MM.1S (cell line): ENCODE results near the gene TIGAR.
A peak's percentile ranks its signal among the peaks of the same experiment; 100 is the strongest.

Source experiments
- DNase-seq: peaks from one replicate; pipeline ENCODE4 v3.0.0-alpha.2; 2015
- H2AFZ ChIP-seq: fragments of 300-600 bp; sonication (generic); 2 replicates; pipeline ENCODE4 v1.6.0; 2016; ENCODE audit warnings: antibody characterized with exemption, low read length
- H3F3A ChIP-seq: fragments of 300-600 bp; sonication (generic); 2 replicates; pipeline ENCODE4 v1.6.1; 2016; ENCODE audit warnings: mild to moderate bottlenecking, antibody characterized with exemption, low read length, moderate library complexity, mixed read lengths; ENCODE audit not compliant: insufficient read depth
- H3K27ac ChIP-seq: fragments of 300-600 bp; sonication (generic); 2 replicates; pipeline ENCODE4 v1.5.1; 2016; ENCODE audit warnings: mild to moderate bottlenecking, low read length
- H3K27me3 ChIP-seq: fragments of 300-600 bp; sonication (generic); replicated peaks from 2 replicates; pipeline ENCODE4 v1.6.0; 2016; ENCODE audit warnings: low read length; ENCODE audit not compliant: insufficient read depth
- H3K36me3 ChIP-seq: fragments of 300-600 bp; sonication (generic); replicated peaks from 2 replicates; pipeline ENCODE4 v1.6.1; 2016; ENCODE audit warnings: mild to moderate bottlenecking, low read length, mixed read lengths; ENCODE audit not compliant: insufficient read depth
- H3K4me1 ChIP-seq: fragments of 300-600 bp; sonication (generic); 2 replicates; pipeline ENCODE4 v1.6.1; 2016; ENCODE audit warnings: low read length, mixed read lengths
- H3K4me2 ChIP-seq: fragments of 300-600 bp; sonication (generic); 2 replicates; pipeline ENCODE4 v1.6.0; 2016; ENCODE audit warnings: low read depth, low read length
- H3K4me3 ChIP-seq: fragments of 300-600 bp; sonication (generic); 2 replicates; pipeline ENCODE4 v1.5.1; 2016; ENCODE audit warnings: low read length, mixed read lengths
- H3K79me2 ChIP-seq: fragments of 300-600 bp; sonication (generic); 2 replicates; pipeline ENCODE4 v1.6.1; 2016; ENCODE audit warnings: mixed run types, low read length, mixed read lengths
- H3K9ac ChIP-seq: fragments of 300-600 bp; sonication (generic); 2 replicates; pipeline ENCODE4 v1.6.1; 2016; ENCODE audit warnings: low read length, mixed read lengths
- H3K9me2 ChIP-seq: fragments of 300-600 bp; sonication (generic); replicated peaks from 2 replicates; pipeline ENCODE4 v1.6.1; 2016; ENCODE audit warnings: mild to moderate bottlenecking, low read length, mixed read lengths; ENCODE audit not compliant: insufficient read depth
- H3K9me3 ChIP-seq: fragments of 300-600 bp; sonication (generic); replicated peaks from 2 replicates; pipeline ENCODE4 v1.6.1; 2016; ENCODE audit warnings: mild to moderate bottlenecking, low read length, mixed read lengths; ENCODE audit not compliant: insufficient read depth
- H4K20me1 ChIP-seq: fragments of 300-600 bp; sonication (generic); 2 replicates; pipeline ENCODE4 v1.6.1; 2016; ENCODE audit warnings: mild to moderate bottlenecking, low read length, moderate library complexity, mixed read lengths; ENCODE audit not compliant: insufficient read depth
- EZH2 ChIP-seq: fragments of 300-600 bp; sonication (generic); optimal IDR thresholded peaks from 2 replicates; pipeline ENCODE3; 2017; ENCODE audit warnings: low read depth, mild to moderate bottlenecking, antibody characterized with exemption, low read length, mixed read lengths
- EZH2phosphoT487 ChIP-seq: fragments of 300-600 bp; sonication (generic); IDR thresholded peaks from 2 replicates; pipeline ENCODE4 v1.6.1; 2018; ENCODE audit warnings: antibody characterized with exemption, low read length
- TF ChIP-seq, protein P1 (sequence below): fragments of 300-600 bp; sonication (generic); IDR thresholded peaks from 2 replicates; pipeline ENCODE4 v1.5.1; 2016; ENCODE audit warnings: antibody characterized with exemption, low read length, mixed read lengths

The TIGAR gene

DNA sequence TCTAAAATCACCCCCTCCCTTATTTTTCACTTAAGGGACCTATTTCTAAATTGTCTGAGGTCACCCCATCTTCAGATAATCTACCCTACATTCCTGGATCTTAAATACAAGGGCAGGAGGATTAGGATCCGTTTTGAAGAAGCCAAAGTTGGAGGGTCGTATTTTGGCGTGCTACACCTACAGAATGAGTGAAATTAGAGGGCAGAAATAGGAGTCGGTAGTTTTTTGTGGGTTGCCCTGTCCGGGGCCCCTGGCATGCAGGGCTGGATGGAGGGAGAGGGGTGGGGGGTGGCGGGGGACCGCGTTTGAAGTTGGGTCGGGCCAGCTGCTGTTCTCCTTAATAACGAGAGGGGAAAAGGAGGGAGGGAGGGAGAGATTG is 47.8 kb upstream of the TIGAR start:
- Histone ChIP-seq H3K36me3 (peaks cover 24% of the 10 kb centered on the region), H3K27ac (peak overlapping the region; percentile 98), H4K20me1 (peaks cover 24% of the 10 kb centered on the region), H3K79me2 (peaks cover 55% of the 10 kb centered on the region), H3K4me3 (peak overlapping the region; percentile 91), H3K4me1 (peaks cover 31% of the 10 kb centered on the region), H3K9me3 (no peaks in the 10 kb centered on the region), H2AFZ (no peak overlapping the region), H3K27me3 (peaks cover 7% of the 10 kb centered on the region), H3K9me2 (no peaks in the 10 kb centered on the region), H3K4me2 (peak overlapping the region; percentile 99), H3F3A (peaks cover 65% of the 10 kb centered on the region), H3K9ac (peak overlapping the region; percentile 100)
- no peak for DNase-seq
- no peak for TF ChIP-seq EZH2phosphoT487
- TF ChIP-seq EZH2: no peak
- TF ChIP-seq, protein P1, sequence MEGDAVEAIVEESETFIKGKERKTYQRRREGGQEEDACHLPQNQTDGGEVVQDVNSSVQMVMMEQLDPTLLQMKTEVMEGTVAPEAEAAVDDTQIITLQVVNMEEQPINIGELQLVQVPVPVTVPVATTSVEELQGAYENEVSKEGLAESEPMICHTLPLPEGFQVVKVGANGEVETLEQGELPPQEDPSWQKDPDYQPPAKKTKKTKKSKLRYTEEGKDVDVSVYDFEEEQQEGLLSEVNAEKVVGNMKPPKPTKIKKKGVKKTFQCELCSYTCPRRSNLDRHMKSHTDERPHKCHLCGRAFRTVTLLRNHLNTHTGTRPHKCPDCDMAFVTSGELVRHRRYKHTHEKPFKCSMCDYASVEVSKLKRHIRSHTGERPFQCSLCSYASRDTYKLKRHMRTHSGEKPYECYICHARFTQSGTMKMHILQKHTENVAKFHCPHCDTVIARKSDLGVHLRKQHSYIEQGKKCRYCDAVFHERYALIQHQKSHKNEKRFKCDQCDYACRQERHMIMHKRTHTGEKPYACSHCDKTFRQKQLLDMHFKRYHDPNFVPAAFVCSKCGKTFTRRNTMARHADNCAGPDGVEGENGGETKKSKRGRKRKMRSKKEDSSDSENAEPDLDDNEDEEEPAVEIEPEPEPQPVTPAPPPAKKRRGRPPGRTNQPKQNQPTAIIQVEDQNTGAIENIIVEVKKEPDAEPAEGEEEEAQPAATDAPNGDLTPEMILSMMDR: no peak

DNA sequence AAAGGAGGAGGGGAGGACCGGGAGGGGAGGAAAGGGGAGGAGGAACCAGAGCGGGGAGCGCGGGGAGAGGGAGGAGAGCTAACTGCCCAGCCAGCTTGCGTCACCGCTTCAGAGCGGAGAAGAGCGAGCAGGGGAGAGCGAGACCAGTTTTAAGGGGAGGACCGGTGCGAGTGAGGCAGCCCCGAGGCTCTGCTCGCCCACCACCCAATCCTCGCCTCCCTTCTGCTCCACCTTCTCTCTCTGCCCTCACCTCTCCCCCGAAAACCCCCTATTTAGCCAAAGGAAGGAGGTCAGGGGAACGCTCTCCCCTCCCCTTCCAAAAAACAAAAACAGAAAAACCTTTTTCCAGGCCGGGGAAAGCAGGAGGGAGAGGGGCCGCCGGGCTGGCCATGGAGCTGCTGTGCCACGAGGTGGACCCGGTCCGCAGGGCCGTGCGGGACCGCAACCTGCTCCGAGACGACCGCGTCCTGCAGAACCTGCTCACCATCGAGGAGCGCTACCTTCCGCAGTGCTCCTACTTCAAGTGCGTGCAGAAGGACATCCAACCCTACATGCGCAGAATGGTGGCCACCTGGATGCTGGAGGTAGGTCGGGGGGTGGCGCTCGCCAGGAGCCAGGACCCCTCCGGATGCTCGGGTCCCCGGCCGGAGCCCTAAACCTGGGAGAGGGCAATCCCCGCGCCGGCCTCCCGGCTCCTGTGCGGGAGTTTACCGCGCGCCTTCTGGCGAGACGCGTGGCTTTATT is 47.2 kb upstream of the TIGAR start, which contains the start of gene CCND2:
Gene CCND2 (plus strand): TSS at position 111 of the 744 bp plus-strand sequence. CDS start 279 bp downstream, at position 390.
- Histone ChIP-seq H3K36me3 (peaks cover 24% of the 10 kb centered on the region), H3K9me3 (no peaks in the 10 kb centered on the region), H4K20me1 (peaks cover 30% of the 10 kb centered on the region), H3K27ac (peak within 1 kb of the TSS; percentile 98), H3K9me2 (no peaks in the 10 kb centered on the region), H3K9ac (peak within 1 kb of the TSS; percentile 100), H3K79me2 (peaks cover 60% of the 10 kb centered on the region), H3K4me2 (peak within 1 kb of the TSS; percentile 99), H3F3A (peaks cover 65% of the 10 kb centered on the region), H3K4me3 (peak within 1 kb of the TSS; percentile 91), H2AFZ (no peak within 1 kb of the TSS; the same call in 1 of the 2 replicates), H3K27me3 (peaks cover 2% of the 10 kb centered on the region), H3K4me1 (peaks cover 32% of the 10 kb centered on the region)
- DNase-seq: peak; percentile 91
- TF ChIP-seq, protein P1: no peak
- no peak for TF ChIP-seq EZH2phosphoT487
- TF ChIP-seq EZH2: no peak

DNA sequence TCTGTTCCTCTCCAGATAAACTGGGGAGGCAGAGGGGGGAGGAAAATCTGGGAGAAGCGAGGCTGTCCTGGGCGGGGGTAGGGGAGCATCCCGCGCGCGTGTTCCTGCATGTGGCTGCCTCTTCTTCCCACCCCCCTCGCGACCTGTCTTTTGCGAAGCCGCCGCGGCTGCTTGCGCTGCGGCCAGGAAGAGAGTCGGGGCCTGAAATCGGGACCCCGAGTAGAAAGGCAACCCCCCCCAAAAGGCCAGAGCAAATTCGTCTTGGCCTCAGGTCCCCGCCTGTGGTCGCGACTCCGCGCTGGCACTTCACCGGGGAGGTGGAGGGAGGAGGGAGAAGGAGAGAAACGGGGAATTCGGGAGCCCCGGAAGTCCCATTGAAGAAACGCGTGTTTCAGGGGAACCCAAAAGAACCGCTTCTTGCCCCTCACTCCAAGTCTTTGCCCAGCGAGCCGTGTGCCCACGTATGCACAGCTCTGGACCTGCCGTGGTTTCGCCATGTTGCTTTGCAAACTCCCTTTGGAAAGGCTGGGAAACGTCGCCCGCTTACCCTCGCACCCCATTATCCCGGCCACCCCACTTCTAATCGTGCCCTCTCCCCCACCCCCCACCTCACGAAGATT is 46.5 kb upstream of the TIGAR start:
- Histone ChIP-seq H2AFZ (no peak overlapping the region), H4K20me1 (peaks cover 36% of the 10 kb centered on the region), H3K4me1 (peaks cover 38% of the 10 kb centered on the region), H3K9me3 (no peaks in the 10 kb centered on the region), H3F3A (peaks cover 70% of the 10 kb centered on the region), H3K27me3 (no peaks in the 10 kb centered on the region; the same call in 1 of the 2 replicates), H3K9me2 (no peaks in the 10 kb centered on the region), H3K4me2 (peak overlapping the region; percentile 99), H3K9ac (peak overlapping the region; percentile 100), H3K36me3 (peaks cover 28% of the 10 kb centered on the region), H3K27ac (peak overlapping the region; percentile 98), H3K79me2 (peaks cover 67% of the 10 kb centered on the region), H3K4me3 (peak overlapping the region; percentile 91)
- no peak for DNase-seq
- TF ChIP-seq, protein P1: no peak
- TF ChIP-seq EZH2: no peak
- no peak for TF ChIP-seq EZH2phosphoT487
